Measurements from ENCODE around the gene ZNF439.
A peak's percentile ranks its signal among the peaks of the same experiment; 100 is the strongest.
"Not testable (repeated sequence)": the region's sequence is repeated elsewhere in the genome, so short reads cannot be mapped to it uniquely, and the experiment has no call there.

ZNF439 gene

DNA sequence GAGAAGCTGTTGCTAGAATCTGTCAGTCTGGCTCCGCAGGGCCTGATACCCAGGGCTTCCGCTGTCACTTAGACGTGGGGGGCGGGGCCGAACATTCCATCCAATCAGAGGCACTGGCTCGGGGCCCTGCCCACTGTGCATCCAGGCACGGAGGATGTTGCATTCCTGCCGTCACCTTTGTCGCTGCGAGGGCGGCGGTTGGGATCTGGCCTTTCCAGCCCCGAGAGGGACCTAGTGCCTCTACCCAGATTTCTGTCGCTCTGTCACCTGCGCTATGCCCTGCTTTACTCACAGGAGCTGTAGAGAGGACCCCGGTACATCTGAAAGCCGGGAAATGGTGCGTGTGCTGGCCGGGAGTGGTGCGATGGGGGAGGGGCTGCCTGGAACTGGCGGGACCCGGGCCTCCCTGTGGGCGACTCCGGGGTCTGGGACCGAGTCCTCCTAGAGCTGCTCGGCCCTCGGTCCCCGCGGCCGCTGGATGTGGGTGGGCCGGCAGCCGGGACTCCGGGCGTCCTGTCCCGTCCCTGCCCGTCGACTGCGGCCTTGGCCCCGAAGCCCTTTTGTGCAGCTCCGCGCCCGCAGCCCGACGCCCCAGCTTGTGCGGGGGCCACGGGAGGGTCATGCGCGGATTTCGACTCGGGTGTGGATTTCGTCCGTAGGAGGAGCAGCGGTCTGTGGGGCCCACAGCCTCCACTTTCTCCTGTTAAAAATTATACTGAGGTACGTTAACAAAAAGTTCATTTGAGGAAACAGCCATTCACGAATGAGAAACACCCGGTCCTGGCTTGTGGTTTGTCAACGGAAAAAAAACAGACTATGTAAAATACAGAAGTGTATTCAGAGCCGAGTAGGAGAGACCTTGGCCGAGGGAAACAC, at the start of gene ZNF439:
Gene ZNF439, plus strand, starts transcription at position 133 of the 876 bp plus-strand sequence. Its CDS starts 142 bp downstream, at position 275.
- peak; percentile 38 to 96 (median 88) for DNase-seq

DNA sequence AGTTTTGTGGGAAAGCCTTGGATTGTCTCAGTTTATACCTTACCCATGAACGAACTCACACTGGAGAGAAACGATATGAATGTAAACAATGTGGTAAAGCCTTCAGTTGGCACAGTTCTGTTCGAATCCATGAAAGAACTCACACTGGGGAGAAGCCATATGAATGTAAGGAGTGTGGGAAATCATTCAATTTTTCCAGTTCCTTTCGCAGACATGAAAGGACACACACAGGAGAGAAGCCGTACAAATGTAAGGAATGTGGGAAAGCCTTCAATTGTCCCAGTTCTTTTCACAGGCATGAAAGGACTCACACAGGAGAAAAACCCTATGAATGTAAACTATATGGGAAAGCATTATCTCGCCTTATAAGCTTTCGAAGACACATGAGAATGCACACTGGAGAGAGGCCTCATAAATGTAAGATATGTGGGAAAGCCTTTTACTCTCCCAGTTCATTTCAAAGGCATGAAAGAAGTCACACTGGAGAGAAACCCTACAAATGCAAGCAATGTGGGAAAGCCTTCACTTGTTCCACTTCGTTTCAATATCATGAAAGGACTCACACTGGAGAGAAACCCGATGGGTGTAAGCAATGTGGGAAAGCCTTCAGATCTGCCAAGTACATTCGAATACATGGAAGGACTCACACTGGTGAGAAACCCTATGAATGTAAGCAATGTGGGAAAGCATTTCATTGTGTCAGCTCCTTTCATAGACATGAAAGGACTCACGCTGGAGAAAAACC, 42.0 kb upstream of the ZNF439 start:
- no peak for DNase-seq

DNA sequence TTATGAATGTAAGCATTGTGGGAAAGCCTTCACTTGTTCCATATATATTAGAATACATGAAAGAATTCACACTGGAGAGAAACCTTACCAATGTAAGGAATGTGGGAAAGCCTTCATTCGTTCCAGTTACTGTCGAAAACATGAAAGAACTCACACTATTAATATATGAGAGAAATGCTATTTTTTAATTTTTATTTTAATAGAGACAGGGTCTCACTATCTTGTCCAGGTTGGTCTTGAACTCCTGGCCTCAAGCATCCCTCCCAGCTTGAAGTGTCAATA, 41.5 kb upstream of the ZNF439 start:
- DNase-seq: no peak

DNA sequence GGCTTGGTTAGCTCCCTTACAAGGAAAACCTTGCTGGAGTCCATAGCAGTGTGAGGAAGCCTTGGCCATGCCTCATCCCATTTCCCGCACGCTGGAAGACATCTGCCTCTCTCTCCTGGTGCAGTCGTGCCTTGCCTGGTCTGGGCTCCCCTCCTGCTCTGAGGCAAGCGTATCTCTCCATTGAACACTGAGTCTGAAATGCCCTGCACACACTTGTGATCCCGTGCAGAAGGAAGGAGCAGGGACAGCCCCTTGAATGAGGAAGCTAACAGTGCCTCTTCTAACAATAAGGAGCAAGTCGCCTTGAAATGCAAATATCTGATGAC, 34.9 kb upstream of the ZNF439 start:
- no peak for DNase-seq

GRCh38 chr19:11814029-11814699, 34.4 kb upstream of the ZNF439 start, which contains the start of gene ZNF440:
ZNF440 (plus strand) TSS chr19:11814273; CDS start chr19:11814448, 175 bp downstream.
- peak; percentile 72 to 97 (median 93) for DNase-seq

DNA sequence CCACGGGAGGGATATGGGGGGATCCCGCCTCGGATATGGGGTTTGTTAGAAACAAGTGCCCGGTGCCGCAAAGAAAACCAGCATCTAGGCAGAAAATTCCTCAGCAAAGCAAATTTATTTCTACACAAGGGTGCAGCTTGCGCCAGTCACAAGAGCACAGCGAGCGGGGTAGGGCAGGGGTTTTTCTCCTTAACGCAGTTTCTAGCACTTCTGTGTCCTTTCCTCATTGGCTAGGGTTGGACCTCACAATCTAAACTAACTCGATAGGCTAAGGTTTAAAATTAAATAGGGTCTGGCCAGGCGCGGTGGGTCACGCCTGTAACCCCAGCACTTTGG, 33.9 kb upstream of the ZNF439 start:
- peak in 2 of 58 donors; percentile 8 to 15 for DNase-seq

DNA sequence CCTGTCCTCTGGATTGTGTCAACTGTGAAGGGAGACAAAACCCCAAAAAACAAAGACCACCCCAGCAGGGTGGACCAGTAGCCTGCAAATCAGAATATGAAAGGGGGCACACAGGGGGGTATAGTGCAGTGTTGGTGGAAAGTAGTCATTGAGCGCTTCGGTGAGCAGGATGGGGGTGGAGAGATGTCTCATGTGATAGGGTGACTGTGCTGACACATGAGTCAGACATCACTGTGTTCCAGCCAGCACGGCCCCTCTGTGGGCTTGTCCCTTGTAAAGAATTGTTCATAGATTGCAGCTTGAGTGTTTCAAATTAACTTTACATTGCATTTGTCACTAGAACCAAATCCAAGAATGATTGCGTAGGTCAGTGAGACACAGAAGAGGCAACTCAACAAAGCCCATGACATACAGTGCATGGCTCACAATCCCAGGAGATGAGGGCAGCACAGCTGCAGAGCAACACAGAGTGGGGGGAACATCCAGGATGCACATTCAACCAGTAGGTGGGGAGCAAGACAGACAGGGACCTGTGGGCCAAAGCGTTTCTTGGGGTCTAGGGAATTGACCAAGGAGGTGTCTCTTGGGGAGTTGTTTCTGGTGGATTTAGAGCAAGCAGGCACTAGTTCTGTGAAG, 26.9 kb upstream of the ZNF439 start:
- peak in 3 of 58 donors; percentile 1 to 19 (median 4) for DNase-seq

GRCh38 chr19:11828957-11829876, 19.3 kb upstream of the ZNF439 start:
- DNase-seq: not testable (repeated sequence)

DNA sequence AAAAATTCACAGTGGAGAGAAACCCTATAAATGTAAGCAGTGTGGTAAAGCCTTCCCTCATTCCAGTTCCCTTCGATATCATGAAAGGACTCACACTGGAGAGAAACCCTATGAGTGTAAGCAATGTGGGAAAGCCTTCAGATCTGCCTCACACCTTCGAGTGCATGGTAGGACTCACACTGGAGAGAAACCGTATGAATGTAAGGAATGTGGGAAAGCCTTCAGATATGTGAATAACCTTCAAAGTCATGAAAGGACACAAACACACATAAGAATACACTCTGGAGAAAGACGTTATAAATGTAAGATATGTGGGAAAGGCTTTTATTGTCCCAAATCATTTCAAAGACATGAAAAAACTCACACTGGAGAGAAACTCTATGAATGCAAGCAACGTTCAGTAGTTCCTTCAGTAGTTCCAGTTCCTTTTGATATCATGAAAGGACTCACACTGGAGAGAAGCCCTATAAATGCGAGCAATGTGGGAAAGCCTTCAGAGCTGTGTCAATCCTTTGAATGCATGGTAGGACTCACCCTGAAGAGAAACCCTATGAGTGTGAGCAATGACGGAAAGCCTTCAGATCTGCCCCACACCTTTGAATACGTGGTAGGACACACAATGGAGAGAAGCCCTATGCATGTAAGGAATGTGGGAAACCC, 16.1 kb upstream of the ZNF439 start:
- no peak for DNase-seq

GRCh38 chr19:11833541-11833940, 15.0 kb upstream of the ZNF439 start:
- no peak for DNase-seq

- DNase-seq: not testable (repeated sequence)
These were observed 12.9 kb upstream of the ZNF439 start for GRCh38 chr19:11835626-11836066.

GRCh38 chr19:11843722-11844121, 4.8 kb upstream of the ZNF439 start:
- no peak for DNase-seq

DNA sequence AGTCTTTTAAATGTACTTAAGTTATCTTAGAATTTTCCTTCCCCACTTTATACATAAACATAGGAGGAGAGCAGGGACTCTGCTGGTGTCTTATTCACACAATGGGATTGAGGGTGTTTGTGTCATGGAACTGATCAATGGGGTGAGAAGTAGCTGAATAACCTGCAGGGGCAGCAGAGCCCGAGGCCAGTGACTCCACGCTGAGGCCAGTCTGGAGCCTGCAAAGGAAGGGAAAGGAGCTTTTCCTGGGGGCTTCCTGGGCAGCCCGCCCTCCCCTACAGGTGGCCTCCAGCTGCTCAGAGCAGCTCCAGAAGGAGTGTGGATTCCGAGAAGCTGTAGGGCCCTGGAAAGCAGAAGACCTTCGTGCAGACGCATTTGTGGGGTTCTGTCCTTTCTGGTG, 911 bp upstream of the ZNF439 start:
- DNase-seq: peak in 2 of 58 donors; percentile 0 to 3

DNA sequence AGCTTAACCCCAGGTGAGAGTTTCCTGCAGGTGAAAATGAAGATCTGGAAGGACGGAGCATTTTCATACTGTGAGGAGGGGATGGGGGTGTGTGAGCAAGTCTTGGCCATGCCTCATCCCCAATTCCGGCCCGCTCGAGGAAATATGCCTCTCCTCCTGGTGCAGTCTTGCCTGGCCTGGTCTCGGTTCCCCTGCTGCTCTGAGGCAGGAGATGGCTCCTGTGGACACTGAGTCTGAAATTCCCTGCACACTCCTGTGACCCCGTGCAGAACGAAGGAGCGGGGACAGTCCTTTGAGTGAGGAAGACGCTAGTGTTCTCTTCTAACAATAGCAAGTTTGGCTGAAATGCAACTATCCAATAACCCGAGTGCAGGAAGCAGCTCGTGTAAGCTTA, 329 bp upstream of the ZNF439 start:
- DNase-seq: no peak

DNA sequence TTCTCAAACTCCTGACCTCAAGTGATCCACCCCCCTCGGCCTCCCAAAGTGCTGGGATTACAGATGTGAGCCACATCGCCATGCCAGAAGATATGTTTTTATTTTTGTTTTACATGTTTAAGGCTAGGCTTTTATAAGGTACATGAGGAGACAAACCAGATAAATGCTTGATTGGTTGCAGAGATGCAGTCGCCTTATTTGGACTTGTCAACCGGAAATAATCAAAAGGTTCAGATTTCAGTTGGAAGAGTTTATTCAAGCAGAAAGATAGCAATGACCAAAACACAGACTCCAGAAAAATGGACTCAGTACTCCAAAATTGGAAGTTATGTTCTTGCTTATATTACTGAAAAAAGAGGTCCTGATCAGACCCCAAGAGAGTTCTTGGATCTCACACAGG, 1.8 kb downstream of the ZNF439 start:
- not testable (repeated sequence) for DNase-seq

GRCh38 chr19:11853358-11853757, 4.8 kb downstream of the ZNF439 start:
- DNase-seq: no peak

GRCh38 chr19:11856596-11857250, 8.2 kb downstream of the ZNF439 start:
- no peak for DNase-seq

DNA sequence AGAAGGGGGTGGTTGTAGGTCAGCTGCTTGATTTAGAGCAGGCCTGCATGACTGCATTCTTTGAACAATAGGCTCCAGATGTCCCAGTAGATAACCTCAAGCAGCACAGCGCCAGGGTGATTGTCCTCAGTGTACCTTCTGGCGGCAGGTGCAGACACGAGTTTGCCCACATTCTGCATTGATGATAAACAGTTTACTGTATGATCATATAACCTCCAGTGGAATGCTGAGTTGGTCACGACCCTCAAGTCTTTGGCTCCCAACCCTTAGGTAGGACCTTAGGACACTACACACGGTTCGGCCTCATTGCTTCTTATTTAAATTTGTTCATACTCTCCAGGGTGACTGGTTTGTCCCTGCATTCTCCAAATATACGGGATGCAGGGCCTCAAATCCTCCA, 12.2 kb downstream of the ZNF439 start:
- no peak for DNase-seq

GRCh38 chr19:11861301-11861700, 12.8 kb downstream of the ZNF439 start:
- no peak for DNase-seq

Data from anterior cingulate cortex (tissue), 58 donors.